HG03439 (cell line): Measurements from ENCODE around the gene SERPIND1.

Experiments used
- ATAC-seq: cut with Tn5 transposase; IDR thresholded peaks from one replicate; pipeline ENCODE4 v1.9.1; 2021; ENCODE audit warnings: mild to moderate bottlenecking, moderate library complexity; ENCODE audit not compliant: unreplicated experiment

Gene SERPIND1

DNA sequence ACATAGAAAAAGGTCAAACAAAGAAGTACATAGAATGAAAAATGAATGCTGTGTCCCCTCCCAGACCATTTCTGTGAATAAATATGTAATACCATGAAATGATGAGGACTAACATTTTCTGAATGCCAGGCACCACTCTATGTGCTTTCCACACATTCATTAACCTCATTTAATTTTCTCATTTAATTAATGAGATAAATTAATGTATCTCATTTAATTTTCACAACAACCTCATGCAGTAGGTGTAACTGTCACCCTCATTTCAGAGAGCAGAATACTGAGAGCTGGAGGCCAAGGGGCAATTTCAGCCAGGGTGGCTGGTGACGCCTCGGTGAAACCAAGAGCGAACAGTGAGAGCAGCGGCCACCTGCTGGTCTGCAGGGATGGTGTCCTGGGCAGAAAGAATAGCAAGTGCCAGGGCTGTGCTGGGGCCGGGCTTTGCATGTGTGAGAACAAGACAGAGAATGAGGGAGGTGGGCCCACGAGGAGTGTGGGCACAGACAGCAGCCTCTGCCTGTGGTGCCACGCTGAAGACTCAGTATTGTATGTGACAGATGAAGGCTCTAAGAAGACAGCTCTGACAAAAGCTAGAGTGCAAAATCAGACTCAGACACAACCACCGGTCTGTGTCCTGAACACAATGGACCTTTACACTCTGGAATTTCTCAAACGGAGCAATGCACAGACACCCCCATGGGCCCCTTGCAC lies 1.8 kb upstream of the SERPIND1 start:
- ATAC-seq, result no peak

DNA sequence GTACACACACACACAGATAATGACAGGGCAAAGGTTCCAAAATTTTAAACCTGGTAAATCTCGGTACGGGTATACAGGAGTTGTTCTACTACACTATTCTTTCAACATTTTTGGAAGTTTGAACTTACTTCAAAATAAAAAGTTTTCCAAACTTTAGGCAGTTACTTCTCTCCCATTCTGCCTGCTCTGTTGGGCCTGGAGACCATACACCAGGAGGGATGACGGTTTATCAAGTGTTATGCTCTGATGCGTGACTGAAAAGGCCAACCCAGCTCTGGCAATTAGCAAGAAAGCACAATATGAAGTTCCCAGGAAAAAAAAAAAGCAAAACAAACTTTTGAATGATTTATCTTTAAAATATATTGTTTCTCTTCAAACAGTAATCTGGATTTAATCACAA lies 969 bp downstream of the SERPIND1 start:
- no peak for ATAC-seq

DNA sequence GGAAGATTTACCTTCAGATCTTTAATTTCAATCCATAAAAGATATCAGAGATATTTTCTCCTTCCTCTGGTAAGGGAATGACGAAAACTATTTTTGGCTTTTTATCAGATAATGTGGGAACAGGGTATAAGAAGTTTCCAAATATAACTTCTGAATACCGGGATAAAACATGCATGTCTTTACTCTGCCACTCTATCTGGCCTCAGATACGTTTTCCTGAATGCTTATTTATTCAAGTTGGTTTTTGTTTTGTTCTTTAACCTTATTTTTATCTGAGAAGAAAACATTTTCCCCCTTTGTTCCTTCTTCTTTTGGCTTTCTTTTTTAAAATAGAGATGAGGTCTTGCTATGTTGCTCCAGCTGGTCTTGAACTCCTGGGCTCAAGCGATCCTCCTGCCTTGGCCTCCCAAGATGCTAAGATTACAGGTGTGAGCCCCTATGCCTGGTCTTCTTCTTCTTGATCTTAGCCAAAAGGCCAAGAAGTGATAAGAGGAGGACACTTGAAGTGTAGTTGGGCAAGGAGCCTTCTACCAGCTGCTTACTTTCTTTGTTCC lies 1.5 kb downstream of the SERPIND1 start:
- no peak for ATAC-seq

DNA sequence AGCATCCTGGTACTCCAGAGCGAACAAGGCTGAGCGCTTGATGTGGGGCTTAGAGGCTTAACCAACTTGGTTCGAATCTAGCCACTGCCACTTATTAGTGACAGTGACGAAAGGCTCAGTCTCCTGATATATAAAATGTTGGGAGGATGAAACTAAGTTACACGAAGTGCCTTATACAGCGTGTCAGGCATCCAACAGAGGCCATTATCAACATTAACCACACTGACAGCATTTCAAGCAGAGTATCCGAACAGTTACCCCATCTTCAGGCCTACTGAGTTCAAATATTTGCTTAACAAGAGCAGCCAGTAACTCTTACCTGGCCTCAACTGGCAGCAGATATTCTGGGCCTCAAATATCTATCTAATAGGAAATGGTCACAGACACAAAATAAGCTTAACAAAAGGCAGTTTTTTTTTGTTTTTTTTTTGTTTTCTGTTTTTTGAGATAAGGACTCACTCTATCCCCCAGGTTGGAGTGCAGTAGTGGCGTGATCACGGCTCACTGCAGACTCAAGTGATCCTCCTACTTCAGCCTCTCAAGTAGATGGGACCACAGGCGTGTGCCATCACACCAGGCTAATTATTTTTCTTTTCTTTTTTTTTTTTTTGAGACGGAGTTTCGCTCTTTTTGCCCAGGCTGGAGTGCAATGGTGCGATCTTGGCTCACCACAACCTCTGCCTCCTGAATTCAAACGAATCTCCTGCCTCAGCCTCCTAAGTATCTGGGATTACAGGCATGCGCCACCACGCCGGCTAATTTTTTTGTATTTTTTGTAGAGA lies 2.9 kb downstream of the SERPIND1 start:
- ATAC-seq, result no peak

DNA sequence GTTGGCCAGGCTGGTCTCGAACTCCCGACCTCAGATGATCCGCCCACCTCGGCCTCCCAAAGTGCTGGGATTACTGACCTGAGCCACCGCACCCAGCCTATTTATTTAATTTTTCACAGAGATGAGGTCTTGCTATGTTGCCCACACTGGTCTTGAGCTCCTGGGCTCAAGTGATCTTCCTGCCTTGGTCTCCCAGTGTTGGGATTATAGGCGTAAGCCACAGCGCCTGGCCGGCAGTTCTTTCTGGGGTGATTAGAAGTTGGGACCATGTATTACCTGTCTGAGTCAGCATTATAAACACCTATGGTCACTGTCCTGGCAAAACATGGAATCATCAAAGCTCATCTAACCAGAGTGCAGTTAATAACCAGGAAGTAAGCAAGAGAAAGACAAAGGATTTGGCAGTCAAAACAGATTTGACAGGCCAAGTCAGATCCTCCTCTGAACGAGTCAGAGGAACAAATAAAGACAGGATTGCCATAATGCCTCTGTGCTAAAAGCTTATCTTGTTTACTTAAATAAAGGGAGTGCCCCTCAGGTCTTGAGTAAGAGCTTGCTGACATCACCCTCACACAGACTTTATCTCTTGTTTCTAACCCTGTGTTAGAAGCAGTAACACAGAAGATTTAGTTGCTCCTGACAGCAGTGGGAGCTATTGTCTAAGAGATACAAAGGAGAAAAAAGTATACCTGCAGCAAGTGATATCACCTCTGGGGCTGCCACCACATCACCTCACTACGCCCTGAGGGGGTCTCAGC lies 3.7 kb downstream of the SERPIND1 start:
- ATAC-seq, result no peak

DNA sequence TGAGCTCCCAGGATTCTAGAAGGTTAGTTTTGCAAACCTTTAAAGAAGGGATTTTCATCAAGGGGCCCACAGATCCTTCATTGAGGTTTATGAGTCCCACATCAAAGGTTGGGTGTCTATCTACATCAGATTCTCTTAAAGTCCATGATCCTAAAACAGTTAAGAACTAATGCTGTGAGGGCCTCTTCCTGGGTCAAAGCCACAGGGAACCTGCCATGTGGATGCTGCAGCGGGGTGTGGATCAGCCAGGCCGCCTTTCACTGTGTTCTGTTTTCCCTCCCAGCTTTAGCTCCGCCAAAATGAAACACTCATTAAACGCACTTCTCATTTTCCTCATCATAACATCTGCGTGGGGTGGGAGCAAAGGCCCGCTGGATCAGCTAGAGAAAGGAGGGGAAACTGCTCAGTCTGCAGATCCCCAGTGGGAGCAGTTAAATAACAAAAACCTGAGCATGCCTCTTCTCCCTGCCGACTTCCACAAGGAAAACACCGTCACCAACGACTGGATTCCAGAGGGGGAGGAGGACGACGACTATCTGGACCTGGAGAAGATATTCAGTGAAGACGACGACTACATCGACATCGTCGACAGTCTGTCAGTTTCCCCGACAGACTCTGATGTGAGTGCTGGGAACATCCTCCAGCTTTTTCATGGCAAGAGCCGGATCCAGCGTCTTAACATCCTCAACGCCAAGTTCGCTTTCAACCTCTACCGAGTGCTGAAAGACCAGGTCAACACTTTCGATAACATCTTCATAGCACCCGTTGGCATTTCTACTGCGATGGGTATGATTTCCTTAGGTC lies 5.3 kb downstream of the SERPIND1 start:
- ATAC-seq, result no peak

DNA sequence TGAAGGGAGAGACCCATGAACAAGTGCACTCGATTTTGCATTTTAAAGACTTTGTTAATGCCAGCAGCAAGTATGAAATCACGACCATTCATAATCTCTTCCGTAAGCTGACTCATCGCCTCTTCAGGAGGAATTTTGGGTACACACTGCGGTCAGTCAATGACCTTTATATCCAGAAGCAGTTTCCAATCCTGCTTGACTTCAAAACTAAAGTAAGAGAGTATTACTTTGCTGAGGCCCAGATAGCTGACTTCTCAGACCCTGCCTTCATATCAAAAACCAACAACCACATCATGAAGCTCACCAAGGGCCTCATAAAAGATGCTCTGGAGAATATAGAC lies 5.9 kb downstream of the SERPIND1 start:
- ATAC-seq, result no peak

DNA sequence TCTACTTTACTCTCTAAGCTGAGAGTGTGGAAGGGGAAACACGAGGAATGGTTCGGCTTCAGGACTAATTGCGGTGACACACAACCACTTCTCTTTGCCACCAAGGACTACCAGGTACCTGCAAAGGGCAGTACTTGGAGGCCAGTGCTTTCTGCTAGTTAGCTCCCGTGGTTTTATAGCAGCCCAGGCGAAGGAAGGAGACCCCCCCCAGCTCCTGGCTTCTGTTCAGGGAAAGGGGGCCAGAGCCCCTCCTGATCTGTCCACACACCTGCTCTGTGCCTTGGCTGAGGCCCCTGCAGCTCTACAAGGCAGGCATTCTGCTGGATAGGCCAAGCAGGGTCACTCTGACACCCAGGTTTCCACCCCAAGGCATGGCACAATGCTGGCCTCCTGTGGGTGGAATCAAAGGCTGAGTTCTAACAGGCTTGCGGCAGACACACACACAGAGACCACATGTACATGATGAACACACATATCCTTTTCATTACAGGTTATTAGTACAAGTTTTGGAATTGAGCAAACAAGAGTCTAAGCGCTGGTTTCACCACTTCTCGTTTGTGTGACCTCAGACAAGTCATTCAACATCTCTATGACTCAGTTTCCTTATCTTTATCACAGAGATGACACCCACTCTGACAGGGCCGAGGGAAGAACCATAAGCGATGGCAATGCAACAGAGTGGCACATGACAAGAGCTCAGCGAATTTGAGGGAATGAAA lies 7.5 kb downstream of the SERPIND1 start:
- no peak for ATAC-seq

DNA sequence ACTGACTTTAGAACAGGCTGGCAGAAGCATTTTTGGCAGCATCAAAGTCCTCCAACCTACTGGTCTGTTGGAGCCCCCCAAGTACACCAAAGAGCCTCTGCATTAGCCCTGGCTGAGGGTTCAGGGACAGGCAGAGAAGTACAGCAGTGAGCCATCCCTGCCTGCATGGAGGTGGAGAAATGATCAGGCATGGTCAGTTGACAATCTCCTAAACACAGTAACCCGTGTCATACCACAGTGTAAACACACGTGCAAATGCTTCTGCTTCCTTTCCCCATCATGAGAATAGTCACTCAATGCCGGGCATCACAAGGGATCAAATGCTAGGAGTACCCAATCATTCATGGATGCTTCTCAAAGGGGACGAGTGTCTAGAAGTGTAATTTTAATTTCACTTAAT lies 8.2 kb downstream of the SERPIND1 start:
- no peak for ATAC-seq

DNA sequence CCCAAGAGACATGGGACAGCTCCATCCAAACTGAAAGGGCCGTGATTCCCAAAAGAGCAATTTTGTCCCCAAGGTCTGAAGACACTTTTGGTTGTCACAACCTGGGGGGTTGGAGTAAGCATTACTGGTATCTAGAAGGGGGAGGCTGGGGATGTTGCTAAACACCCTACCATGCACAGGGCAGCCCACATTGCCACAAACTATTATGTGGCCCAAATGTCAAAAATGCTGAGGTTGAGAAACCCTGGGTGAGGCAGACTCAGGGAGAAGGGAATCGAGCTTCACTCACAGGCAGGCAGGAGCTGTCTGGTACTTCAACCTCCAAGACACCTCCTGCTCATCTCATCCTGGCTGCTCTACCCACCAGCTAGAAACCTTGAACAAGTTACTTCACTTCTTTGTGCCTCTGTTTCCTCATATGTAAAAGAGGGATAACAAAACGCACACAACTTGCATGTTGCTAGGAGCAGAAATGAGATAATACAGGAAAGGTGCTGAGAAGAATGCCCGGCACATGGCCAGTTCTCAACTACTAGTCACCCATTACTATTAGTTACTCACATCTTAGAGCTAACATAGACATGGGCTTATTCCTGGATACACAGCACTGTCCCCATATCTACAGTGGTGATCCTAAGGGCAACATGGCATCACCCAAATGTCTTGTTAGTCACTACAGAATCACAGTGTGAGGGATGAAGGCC lies 8.8 kb downstream of the SERPIND1 start:
- ATAC-seq, result no peak

DNA sequence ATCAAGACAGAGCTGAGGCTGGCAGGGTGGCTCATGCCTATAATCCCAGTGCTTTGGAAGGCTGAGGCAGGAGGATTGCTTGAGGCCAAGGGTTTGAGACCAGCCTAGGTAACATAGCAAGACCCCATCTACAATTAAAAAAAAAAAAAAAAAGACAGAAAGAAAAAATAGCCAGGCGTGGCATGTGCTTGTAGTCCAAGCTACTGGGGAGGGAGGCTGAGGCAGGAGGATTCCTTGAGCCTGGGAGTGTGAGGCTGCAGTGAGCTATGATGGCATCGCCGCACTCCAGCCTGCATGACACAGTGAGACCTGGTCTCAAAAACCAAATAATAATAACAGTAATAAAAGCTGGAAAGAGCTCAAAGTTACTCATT lies 9.4 kb downstream of the SERPIND1 start:
- no peak for ATAC-seq

DNA sequence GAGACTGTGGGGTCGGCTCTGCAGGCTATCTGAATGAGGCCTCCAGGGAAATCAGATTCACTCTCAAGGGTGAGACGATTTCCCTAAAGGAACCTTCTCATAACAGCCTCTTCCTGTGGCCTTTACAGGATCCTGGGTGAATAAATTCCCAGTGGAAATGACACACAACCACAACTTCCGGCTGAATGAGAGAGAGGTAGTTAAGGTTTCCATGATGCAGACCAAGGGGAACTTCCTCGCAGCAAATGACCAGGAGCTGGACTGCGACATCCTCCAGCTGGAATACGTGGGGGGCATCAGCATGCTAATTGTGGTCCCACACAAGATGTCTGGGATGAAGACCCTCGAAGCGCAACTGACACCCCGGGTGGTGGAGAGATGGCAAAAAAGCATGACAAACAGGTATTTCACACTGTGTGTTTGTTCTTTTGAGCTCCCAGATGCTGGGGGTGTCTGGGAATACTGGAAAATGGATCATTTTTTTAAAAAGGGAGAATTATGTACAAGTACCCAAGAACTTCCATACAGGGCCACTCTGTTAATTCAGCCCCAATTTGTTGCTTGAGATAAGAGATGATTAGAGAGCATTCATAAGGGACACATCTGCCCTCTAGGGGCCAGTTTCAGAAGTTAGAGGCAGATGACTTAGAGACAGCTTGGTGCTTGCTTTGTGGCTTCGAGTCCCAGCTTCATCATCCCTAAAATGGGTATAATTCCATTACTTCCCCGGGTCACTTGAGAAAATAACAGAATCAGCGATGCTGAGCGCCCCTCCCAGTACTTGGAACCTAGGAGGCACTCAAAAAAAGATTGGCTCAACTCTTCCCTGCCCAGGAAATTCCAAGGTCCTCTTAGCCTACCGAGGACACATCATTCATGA lies 10.2 kb downstream of the SERPIND1 start:
- no peak for ATAC-seq

DNA sequence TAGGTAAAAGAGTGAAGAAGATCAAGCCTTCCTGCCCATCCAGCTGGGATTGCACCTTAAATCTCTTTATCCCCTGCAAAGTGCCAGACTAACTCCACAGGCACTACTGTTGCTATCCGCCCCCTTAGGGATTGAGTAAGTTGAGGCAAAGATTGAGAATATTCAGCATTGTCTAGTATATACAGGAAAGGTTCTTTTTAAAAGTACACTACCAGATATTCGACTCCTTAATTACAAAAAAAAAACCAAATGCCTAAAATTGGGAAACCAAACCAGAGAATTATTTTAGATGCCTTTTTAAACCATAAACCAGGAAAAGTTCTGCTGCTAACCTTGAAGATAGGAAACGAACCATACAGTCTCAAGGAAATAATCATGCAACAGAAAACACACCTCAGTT lies 11.5 kb downstream of the SERPIND1 start:
- no peak for ATAC-seq

DNA sequence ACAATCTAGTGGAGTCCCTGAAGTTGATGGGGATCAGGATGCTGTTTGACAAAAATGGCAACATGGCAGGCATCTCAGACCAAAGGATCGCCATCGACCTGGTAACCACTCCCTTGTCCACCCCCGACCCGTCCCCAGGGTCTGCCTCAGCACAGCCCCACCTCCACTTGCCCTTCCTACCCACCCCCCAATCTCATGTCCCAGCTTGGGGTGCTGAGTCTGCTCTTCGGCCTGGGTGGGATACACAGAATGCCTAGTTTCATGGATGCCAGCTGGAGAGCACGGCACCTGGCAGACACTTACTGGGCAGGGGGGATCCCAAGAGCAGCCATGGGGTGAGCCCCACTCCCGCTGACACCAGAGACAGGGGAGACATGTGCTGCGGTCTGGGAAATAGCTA lies 12.1 kb downstream of the SERPIND1 start:
- ATAC-seq, result no peak

DNA sequence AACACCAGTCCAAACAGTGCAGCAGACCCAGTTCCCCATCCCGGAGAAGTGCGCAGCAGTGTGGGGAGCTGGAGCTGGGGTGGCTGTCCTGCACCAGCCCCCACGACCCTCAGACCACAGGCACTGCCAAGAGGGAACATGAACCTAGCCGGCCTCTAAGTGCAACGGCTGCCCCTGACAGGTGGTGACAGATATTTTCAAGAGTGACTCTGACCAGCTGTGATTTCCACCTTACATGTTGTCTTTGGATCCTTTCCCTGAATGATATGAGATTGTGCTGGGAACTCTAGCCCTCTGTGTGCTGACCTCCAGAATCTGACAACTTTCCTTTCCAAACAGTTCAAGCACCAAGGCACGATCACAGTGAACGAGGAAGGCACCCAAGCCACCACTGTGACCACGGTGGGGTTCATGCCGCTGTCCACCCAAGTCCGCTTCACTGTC lies 12.6 kb downstream of the SERPIND1 start:
- ATAC-seq, result no peak

DNA sequence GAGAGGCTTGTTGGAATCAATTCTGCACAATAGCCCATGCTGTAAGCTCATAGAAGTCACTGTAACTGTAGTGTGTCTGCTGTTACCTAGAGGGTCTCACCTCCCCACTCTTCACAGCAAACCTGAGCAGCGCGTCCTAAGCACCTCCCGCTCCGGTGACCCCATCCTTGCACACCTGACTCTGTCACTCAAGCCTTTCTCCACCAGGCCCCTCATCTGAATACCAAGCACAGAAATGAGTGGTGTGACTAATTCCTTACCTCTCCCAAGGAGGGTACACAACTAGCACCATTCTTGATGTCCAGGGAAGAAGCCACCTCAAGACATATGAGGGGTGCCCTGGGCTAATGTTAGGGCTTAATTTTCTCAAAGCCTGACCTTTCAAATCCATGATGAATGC lies 13.3 kb downstream of the SERPIND1 start:
- ATAC-seq, result no peak

DNA sequence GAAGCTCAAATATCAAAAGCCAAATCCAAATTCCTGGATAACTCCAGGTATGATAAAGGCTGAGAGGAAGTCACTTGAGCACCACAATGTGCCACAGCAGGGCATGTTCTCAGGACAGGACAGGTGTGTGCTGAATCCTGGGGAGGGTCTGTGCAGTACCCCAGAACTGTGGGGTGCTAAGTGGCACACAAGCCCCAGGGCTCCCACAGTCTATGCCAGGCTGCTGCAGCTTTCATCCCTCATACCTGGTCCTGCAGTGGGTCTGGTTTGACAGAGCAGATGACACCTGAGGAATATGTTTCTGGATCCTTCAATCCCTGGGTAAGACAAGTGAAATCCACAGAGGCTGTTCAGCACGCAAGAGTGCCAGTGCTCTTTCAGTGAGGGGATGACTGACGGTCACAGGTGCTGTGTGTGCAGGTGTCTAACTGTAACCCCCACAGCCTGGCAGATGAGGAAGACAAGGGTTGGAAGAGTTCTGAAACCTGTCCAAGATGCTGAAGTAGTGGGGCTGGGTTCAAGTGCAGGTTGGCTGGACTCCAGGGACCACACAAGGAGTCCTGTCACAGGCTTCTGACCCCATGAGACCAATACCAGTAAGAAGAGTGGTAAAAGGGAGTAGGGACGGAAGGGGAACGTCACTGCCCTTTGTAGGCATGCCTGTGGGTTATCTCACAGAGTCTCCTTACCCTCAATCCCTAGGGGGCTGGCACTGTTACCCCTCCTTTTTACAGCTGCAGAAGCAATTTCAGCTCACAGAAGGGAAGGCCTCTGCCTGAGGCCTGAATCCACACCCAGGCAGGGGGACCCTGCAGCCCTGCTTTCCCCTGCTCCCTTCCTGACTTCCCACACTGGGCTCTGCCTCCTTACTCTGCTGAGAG lies 14.1 kb downstream of the SERPIND1 start:
- ATAC-seq, result no peak
